KOPT-K1 (cell line): ENCODE data around the gene HEATR3.

Experiments used
- H3K27ac ChIP-seq: fragments of 200-600 bp; sonication (generic); 2 replicates; pipeline ENCODE4 v1.5.1; 2016; ENCODE audit warnings: antibody characterized with exemption, mild to moderate bottlenecking, low read depth, low read length; ENCODE audit not compliant: poor library complexity, severe bottlenecking
- H3K36me3 ChIP-seq: fragments of 200-600 bp; sonication (generic); 2 replicates; pipeline ENCODE4 v1.5.1; 2017; ENCODE audit warnings: antibody characterized with exemption, mild to moderate bottlenecking, low read length, moderate library complexity; ENCODE audit not compliant: insufficient read depth
- H3K9me3 ChIP-seq: fragments of 200-600 bp; sonication (generic); 2 replicates; pipeline ENCODE4 v1.5.1; 2017; ENCODE audit warnings: antibody characterized with exemption, low read length, mild to moderate bottlenecking; ENCODE audit not compliant: insufficient read depth, poor library complexity, severe bottlenecking

HEATR3 gene

GRCh38 chr16:50065624-50066481 lies at the start of gene HEATR3:
HEATR3 (plus strand) TSS chr16:50065970; CDS start chr16:50066132, 162 bp downstream.
- H3K9me3 ChIP-seq, result no peaks in the 10 kb centered on the region
- peak within 1 kb of the TSS; percentile 82 for H3K27ac ChIP-seq
- peaks cover 32% of the 10 kb centered on the region for H3K36me3 ChIP-seq

GRCh38 chr16:50017553-50017952 lies 48.2 kb upstream of the HEATR3 start:
- Histone ChIP-seq H3K36me3 (no peaks in the 10 kb centered on the region), H3K27ac (no peak overlapping the region), H3K9me3 (no peaks in the 10 kb centered on the region)

- no peaks in the 10 kb centered on the region for H3K36me3 ChIP-seq
- no peaks in the 10 kb centered on the region for H3K9me3 ChIP-seq
- H3K27ac ChIP-seq, result no peak overlapping the region
These were observed 44.2 kb upstream of the HEATR3 start for GRCh38 chr16:50021544-50021943.

- no peak overlapping the region for H3K27ac ChIP-seq
- no peaks in the 10 kb centered on the region for H3K9me3 ChIP-seq
- peaks cover 6% of the 10 kb centered on the region for H3K36me3 ChIP-seq
These were observed 42.1 kb upstream of the HEATR3 start for GRCh38 chr16:50023641-50024040.

GRCh38 chr16:50024207-50024606 lies 41.6 kb upstream of the HEATR3 start:
- Histone ChIP-seq H3K27ac (no peak overlapping the region), H3K9me3 (no peaks in the 10 kb centered on the region)

GRCh38 chr16:50024684-50025536 lies 40.9 kb upstream of the HEATR3 start, which contains the start of gene CNEP1R1:
CNEP1R1 (plus strand) TSS chr16:50025225; CDS start chr16:50025316, 91 bp downstream.
- Histone ChIP-seq H3K9me3 (no peaks in the 10 kb centered on the region), H3K27ac (peak within 1 kb of the TSS; percentile 67), H3K36me3 (peaks cover 18% of the 10 kb centered on the region)

More at GRCh38 chr16:50024207-50024606, 41.6 kb upstream of the HEATR3 start:
- peaks cover 11% of the 10 kb centered on the region for H3K36me3 ChIP-seq

GRCh38 chr16:50025537-50025931 lies 40.2 kb upstream of the HEATR3 start:
- Histone ChIP-seq H3K27ac (peak overlapping the region; percentile 67), H3K36me3 (peaks cover 24% of the 10 kb centered on the region), H3K9me3 (no peaks in the 10 kb centered on the region)

GRCh38 chr16:50027829-50028228 lies 37.9 kb upstream of the HEATR3 start:
- no peaks in the 10 kb centered on the region for H3K9me3 ChIP-seq
- no peak overlapping the region for H3K27ac ChIP-seq
- H3K36me3 ChIP-seq, result peaks cover 47% of the 10 kb centered on the region

GRCh38 chr16:50035468-50035992 lies 30.2 kb upstream of the HEATR3 start:
- H3K27ac ChIP-seq, result no peak overlapping the region
- H3K36me3 ChIP-seq, result peaks cover 70% of the 10 kb centered on the region
- H3K9me3 ChIP-seq, result no peaks in the 10 kb centered on the region

GRCh38 chr16:50036426-50036825 lies 29.3 kb upstream of the HEATR3 start:
- H3K9me3 ChIP-seq, result no peaks in the 10 kb centered on the region
- H3K36me3 ChIP-seq, result peaks cover 61% of the 10 kb centered on the region
- H3K27ac ChIP-seq, result no peak overlapping the region

- H3K9me3 ChIP-seq, result no peaks in the 10 kb centered on the region
- H3K27ac ChIP-seq, result no peak overlapping the region
- H3K36me3 ChIP-seq, result peaks cover 47% of the 10 kb centered on the region
These were observed 28.0 kb upstream of the HEATR3 start for GRCh38 chr16:50037662-50038220.

GRCh38 chr16:50038286-50038685 lies 27.5 kb upstream of the HEATR3 start:
- Histone ChIP-seq H3K9me3 (no peaks in the 10 kb centered on the region), H3K36me3 (peaks cover 43% of the 10 kb centered on the region), H3K27ac (no peak overlapping the region)

GRCh38 chr16:50038756-50039529 lies 26.8 kb upstream of the HEATR3 start:
- H3K36me3 ChIP-seq, result peaks cover 38% of the 10 kb centered on the region
- no peaks in the 10 kb centered on the region for H3K9me3 ChIP-seq
- no peak overlapping the region for H3K27ac ChIP-seq

- no peak overlapping the region for H3K27ac ChIP-seq
- no peaks in the 10 kb centered on the region for H3K9me3 ChIP-seq
- peaks cover 27% of the 10 kb centered on the region for H3K36me3 ChIP-seq
These were observed 25.8 kb upstream of the HEATR3 start for GRCh38 chr16:50040018-50040417.
